Measurements from ENCODE around the gene TMED7.
A peak's percentile ranks its signal among the peaks of the same experiment; 100 is the strongest.
"Not testable (repeated sequence)": the region's sequence is repeated elsewhere in the genome, so short reads cannot be mapped to it uniquely, and the experiment has no call there.

TMED7 gene

GRCh38 chr5:115648056-115648455, 22.2 kb upstream of the TMED7 start:
- H3K27me3 ChIP-seq (ENCODE audit: control insufficient read depth, insufficient read depth, low read length) = no peaks in the 10 kb centered on the region
- no peak overlapping the region for H3K9ac ChIP-seq (ENCODE audit: low read length)
- H3K4me1 ChIP-seq (ENCODE audit: control insufficient read depth, insufficient read depth, low read length) = no peaks in the 10 kb centered on the region
- H3K27ac ChIP-seq (ENCODE audit: low read depth, low read length) = no peak overlapping the region
- H3K4me3 ChIP-seq (ENCODE audit: low read length) = no peak overlapping the region
- no peaks in the 10 kb centered on the region for H3K36me3 ChIP-seq (ENCODE audit: control insufficient read depth, insufficient read depth, low read length)

- H3K4me3 ChIP-seq (ENCODE audit: low read length); H3K4me1 ChIP-seq (ENCODE audit: control insufficient read depth, insufficient read depth, low read length); H3K27ac ChIP-seq (ENCODE audit: low read depth, low read length); H3K36me3 ChIP-seq (ENCODE audit: control insufficient read depth, insufficient read depth, low read length); H3K9ac ChIP-seq (ENCODE audit: low read length); H3K27me3 ChIP-seq (ENCODE audit: control insufficient read depth, insufficient read depth, low read length): not testable (repeated sequence)
These were observed 19.6 kb upstream of the TMED7 start for GRCh38 chr5:115645386-115645785.

GRCh38 chr5:115644046-115644445, 18.2 kb upstream of the TMED7 start:
- no peak overlapping the region for H3K9ac ChIP-seq (ENCODE audit: low read length)
- no peaks in the 10 kb centered on the region for H3K27me3 ChIP-seq (ENCODE audit: control insufficient read depth, insufficient read depth, low read length)

GRCh38 chr5:115641948-115642347, 16.1 kb upstream of the TMED7 start:
- no peak overlapping the region for H3K27ac ChIP-seq (ENCODE audit: low read depth, low read length)
- H3K4me3 ChIP-seq (ENCODE audit: low read length) = no peak overlapping the region
- H3K9ac ChIP-seq (ENCODE audit: low read length) = no peak overlapping the region
- no peaks in the 10 kb centered on the region for H3K27me3 ChIP-seq (ENCODE audit: control insufficient read depth, insufficient read depth, low read length)
- H3K4me1 ChIP-seq (ENCODE audit: control insufficient read depth, insufficient read depth, low read length) = no peaks in the 10 kb centered on the region
- no peaks in the 10 kb centered on the region for H3K36me3 ChIP-seq (ENCODE audit: control insufficient read depth, insufficient read depth, low read length)

More at GRCh38 chr5:115644046-115644445, 18.2 kb upstream of the TMED7 start:
- Histone ChIP-seq H3K36me3 (ENCODE audit: control insufficient read depth, insufficient read depth, low read length) (no peaks in the 10 kb centered on the region), H3K27ac (ENCODE audit: low read depth, low read length) (no peak overlapping the region), H3K4me3 (ENCODE audit: low read length) (no peak overlapping the region), H3K4me1 (ENCODE audit: control insufficient read depth, insufficient read depth, low read length) (no peaks in the 10 kb centered on the region)

- Histone ChIP-seq H3K4me3 (ENCODE audit: low read length) (no peak overlapping the region), H3K36me3 (ENCODE audit: control insufficient read depth, insufficient read depth, low read length) (no peaks in the 10 kb centered on the region), H3K4me1 (ENCODE audit: control insufficient read depth, insufficient read depth, low read length) (no peaks in the 10 kb centered on the region), H3K9ac (ENCODE audit: low read length) (no peak overlapping the region), H3K27me3 (ENCODE audit: control insufficient read depth, insufficient read depth, low read length) (no peaks in the 10 kb centered on the region), H3K27ac (ENCODE audit: low read depth, low read length) (no peak overlapping the region)
These were observed 14.4 kb upstream of the TMED7 start for GRCh38 chr5:115640274-115640673.

- Histone ChIP-seq H3K4me1 (ENCODE audit: control insufficient read depth, insufficient read depth, low read length) (peaks cover 2% of the 10 kb centered on the region), H3K27ac (ENCODE audit: low read depth, low read length) (no peak overlapping the region), H3K27me3 (ENCODE audit: control insufficient read depth, insufficient read depth, low read length) (no peaks in the 10 kb centered on the region), H3K36me3 (ENCODE audit: control insufficient read depth, insufficient read depth, low read length) (no peaks in the 10 kb centered on the region), H3K9ac (ENCODE audit: low read length) (no peak overlapping the region), H3K4me3 (ENCODE audit: low read length) (no peak overlapping the region)
These were observed 13.5 kb upstream of the TMED7 start for GRCh38 chr5:115639377-115639776.

- Histone ChIP-seq H3K4me3 (ENCODE audit: low read length) (no peak overlapping the region), H3K4me1 (ENCODE audit: control insufficient read depth, insufficient read depth, low read length) (peaks cover 4% of the 10 kb centered on the region), H3K9ac (ENCODE audit: low read length) (no peak overlapping the region), H3K27me3 (ENCODE audit: control insufficient read depth, insufficient read depth, low read length) (no peaks in the 10 kb centered on the region), H3K36me3 (ENCODE audit: control insufficient read depth, insufficient read depth, low read length) (no peaks in the 10 kb centered on the region), H3K27ac (ENCODE audit: low read depth, low read length) (no peak overlapping the region)
These were observed 11.7 kb upstream of the TMED7 start for GRCh38 chr5:115637507-115637906.

GRCh38 chr5:115636008-115636407, 10.2 kb upstream of the TMED7 start:
- H3K27ac ChIP-seq (ENCODE audit: low read depth, low read length) = no peak overlapping the region
- no peak overlapping the region for H3K4me3 ChIP-seq (ENCODE audit: low read length)
- H3K36me3 ChIP-seq (ENCODE audit: control insufficient read depth, insufficient read depth, low read length) = no peaks in the 10 kb centered on the region
- peaks cover 4% of the 10 kb centered on the region for H3K4me1 ChIP-seq (ENCODE audit: control insufficient read depth, insufficient read depth, low read length)
- H3K9ac ChIP-seq (ENCODE audit: low read length) = no peak overlapping the region
- H3K27me3 ChIP-seq (ENCODE audit: control insufficient read depth, insufficient read depth, low read length) = no peaks in the 10 kb centered on the region

GRCh38 chr5:115634343-115635132, 8.7 kb upstream of the TMED7 start:
- peak overlapping the region; percentile 61 for H3K27ac ChIP-seq (ENCODE audit: low read depth, low read length)
- no peaks in the 10 kb centered on the region for H3K36me3 ChIP-seq (ENCODE audit: control insufficient read depth, insufficient read depth, low read length)
- H3K4me1 ChIP-seq (ENCODE audit: control insufficient read depth, insufficient read depth, low read length) = peaks cover 4% of the 10 kb centered on the region
- peak overlapping the region; percentile 40 for H3K9ac ChIP-seq (ENCODE audit: low read length)
- no peaks in the 10 kb centered on the region for H3K27me3 ChIP-seq (ENCODE audit: control insufficient read depth, insufficient read depth, low read length)
- H3K4me3 ChIP-seq (ENCODE audit: low read length) = peak overlapping the region; percentile 57

- peaks cover 6% of the 10 kb centered on the region for H3K4me1 ChIP-seq (ENCODE audit: control insufficient read depth, insufficient read depth, low read length)
- no peaks in the 10 kb centered on the region for H3K36me3 ChIP-seq (ENCODE audit: control insufficient read depth, insufficient read depth, low read length)
- H3K27me3 ChIP-seq (ENCODE audit: control insufficient read depth, insufficient read depth, low read length) = no peaks in the 10 kb centered on the region
- H3K27ac ChIP-seq (ENCODE audit: low read depth, low read length) = no peak overlapping the region
- H3K9ac ChIP-seq (ENCODE audit: low read length) = no peak overlapping the region
- H3K4me3 ChIP-seq (ENCODE audit: low read length) = no peak overlapping the region
These were observed 4.1 kb upstream of the TMED7 start for GRCh38 chr5:115629903-115630302.

- Histone ChIP-seq H3K27me3 (ENCODE audit: control insufficient read depth, insufficient read depth, low read length) (no peaks in the 10 kb centered on the region), H3K4me1 (ENCODE audit: control insufficient read depth, insufficient read depth, low read length) (peaks cover 18% of the 10 kb centered on the region), H3K27ac (ENCODE audit: low read depth, low read length) (no peak overlapping the region), H3K9ac (ENCODE audit: low read length) (no peak overlapping the region), H3K4me3 (ENCODE audit: low read length) (no peak overlapping the region), H3K36me3 (ENCODE audit: control insufficient read depth, insufficient read depth, low read length) (no peaks in the 10 kb centered on the region)
These were observed 1.5 kb upstream of the TMED7 start for GRCh38 chr5:115627295-115627865.

- Histone ChIP-seq H3K27ac (ENCODE audit: low read depth, low read length) (peak overlapping the region; percentile 33), H3K4me1 (ENCODE audit: control insufficient read depth, insufficient read depth, low read length) (peaks cover 21% of the 10 kb centered on the region), H3K9ac (ENCODE audit: low read length) (no peak overlapping the region), H3K36me3 (ENCODE audit: control insufficient read depth, insufficient read depth, low read length) (no peaks in the 10 kb centered on the region), H3K27me3 (ENCODE audit: control insufficient read depth, insufficient read depth, low read length) (no peaks in the 10 kb centered on the region), H3K4me3 (ENCODE audit: low read length) (peak overlapping the region; percentile 98)
These were observed 598 bp upstream of the TMED7 start for GRCh38 chr5:115626445-115626823.

- no peaks in the 10 kb centered on the region for H3K27me3 ChIP-seq (ENCODE audit: control insufficient read depth, insufficient read depth, low read length)
- H3K36me3 ChIP-seq (ENCODE audit: control insufficient read depth, insufficient read depth, low read length) = no peaks in the 10 kb centered on the region
- H3K27ac ChIP-seq (ENCODE audit: low read depth, low read length) = peak overlapping the region; percentile 96
- peak overlapping the region; percentile 98 for H3K4me3 ChIP-seq (ENCODE audit: low read length)
- H3K4me1 ChIP-seq (ENCODE audit: control insufficient read depth, insufficient read depth, low read length) = peaks cover 21% of the 10 kb centered on the region
- H3K9ac ChIP-seq (ENCODE audit: low read length) = peak overlapping the region; percentile 88
These were observed 842 bp downstream of the TMED7 start for GRCh38 chr5:115624994-115625393.
